Mesodermal cell (in vitro differentiated cells): Measurements from ENCODE around the gene MCM10.

Experiments used
- H3K27ac ChIP-seq: 2 replicates; pipeline ENCODE4 v1.7.0; 2013; ENCODE audit warnings: mild to moderate bottlenecking, low read depth, low read length, moderate library complexity; ENCODE audit not compliant: severe bottlenecking
- H3K36me3 ChIP-seq: 2 replicates; pipeline ENCODE4 v1.7.1; 2013; ENCODE audit warnings: mild to moderate bottlenecking, low read length, moderate library complexity; ENCODE audit not compliant: control insufficient read depth, insufficient read depth
- H3K4me1 ChIP-seq: one replicate; pipeline ENCODE4 v1.7.1; 2013; ENCODE audit warnings: mild to moderate bottlenecking, low read length; ENCODE audit not compliant: insufficient read depth, control insufficient read depth, poor library complexity, severe bottlenecking
- H3K4me3 ChIP-seq: 2 replicates; pipeline ENCODE4 v1.7.0; 2013; ENCODE audit warnings: low read length, control low read depth, mild to moderate bottlenecking; ENCODE audit not compliant: insufficient read depth, poor library complexity, severe bottlenecking; ENCODE audit errors: extremely low read depth
- H3K9me3 ChIP-seq: 2 replicates; pipeline ENCODE4 v1.7.1; 2013; ENCODE audit warnings: mild to moderate bottlenecking, low read length, moderate library complexity; ENCODE audit not compliant: control insufficient read depth
- WGBS, 2 experiments: methylation state at CpG; one replicate each; pipeline ENCODE4 v1.1.5; 2013; ENCODE audit warnings: missing lambda C conversion rate in 2 of 2; ENCODE audit not compliant: insufficient coverage in 2 of 2; 5-methylcytosine and 5-hydroxymethylcytosine counted together

The MCM10 gene

DNA sequence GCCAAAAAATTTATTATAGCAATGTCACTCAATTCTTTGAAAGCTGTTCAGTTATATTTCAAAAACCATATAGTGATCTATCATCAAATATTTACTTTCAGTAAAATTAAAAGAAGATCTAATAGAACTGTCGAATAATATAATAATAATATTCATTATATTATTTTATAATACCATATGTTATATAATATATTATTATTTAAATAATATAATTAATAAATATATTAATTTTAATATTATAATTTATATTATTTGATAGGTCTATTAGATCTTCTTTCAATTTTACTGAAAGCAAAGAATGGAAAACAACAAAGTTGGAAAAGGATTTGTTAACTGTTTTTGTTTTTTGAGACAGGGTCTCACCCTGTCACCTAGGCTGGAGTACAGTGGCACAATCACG lies 95.3 kb downstream of the MCM10 start:
- Histone ChIP-seq H3K9me3 (no peaks in the 10 kb centered on the region), H3K36me3 (no peaks in the 10 kb centered on the region), H3K4me3 (no peak overlapping the region), H3K27ac (no peak overlapping the region), H3K4me1 (no peaks in the 10 kb centered on the region)
- 100% methylated on average over 1 of the region's 2 CpGs; no CpG with 5 or more reads in 1 of the 2 experiments for WGBS, 2 experiments

DNA sequence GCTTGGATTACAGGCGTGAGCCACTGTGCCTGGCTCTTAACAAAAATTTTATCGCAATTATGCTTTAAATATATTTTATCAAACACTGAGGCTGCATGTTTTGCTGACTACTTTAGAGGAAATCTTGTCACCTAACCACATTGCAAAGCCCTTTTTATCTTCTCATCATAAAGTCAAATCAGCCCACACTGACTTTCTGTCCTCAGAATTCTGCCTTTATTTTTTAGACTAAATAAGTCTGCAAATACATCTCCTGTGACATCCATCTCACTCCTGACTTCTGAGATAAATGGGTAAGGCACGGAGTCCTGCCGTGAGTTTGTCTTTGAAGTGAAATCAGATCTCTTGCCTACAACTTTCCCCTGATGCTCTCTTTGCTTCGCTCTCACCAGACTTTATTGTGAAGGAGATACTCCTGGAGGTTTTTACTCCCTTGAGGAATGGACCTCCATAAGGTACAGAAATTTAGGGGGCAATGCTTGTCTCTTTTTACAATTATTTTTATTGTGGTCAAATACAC lies 96.3 kb downstream of the MCM10 start:
- 60 to 100% methylated on average over 1 to 2 of the region's 5 CpGs for WGBS, 2 experiments
- Histone ChIP-seq H3K4me1 (no peaks in the 10 kb centered on the region), H3K27ac (no peak overlapping the region), H3K9me3 (no peaks in the 10 kb centered on the region), H3K36me3 (no peaks in the 10 kb centered on the region), H3K4me3 (no peak overlapping the region)
